HepG2 (cell line): ENCODE data around the gene SDCCAG8. TPM values are rescaled to one million over a fixed set of nuclear protein-coding genes. Genes with fewer than 3 reads are reported as not detected.

Source experiments
- ATAC-seq: fragments of 200-7000 bp; cut with Tn5 transposase; 3 replicates; pipeline ENCODE4 v1.9.1; 2020; ENCODE audit warnings: mild to moderate bottlenecking, moderate library complexity
- BruUV-seq: library from RNA; stranded (reverse); fragments of 400-500 nt; replicated peaks from 2 replicates; lab custom pipeline; 2021; lab: Mats Ljungman, UMichigan
- CTCF ChIA-PET: fragments of 300-600 bp; formaldehyde crosslinking; extraction: SDS; loops from one replicate; lab custom pipeline; 2021; ENCODE audit warnings: low total read pairs, inconsistent platforms, low intra/inter-chr PET ratio; lab: Yijun Ruan, JAX
- POLR2A ChIA-PET: fragments of 350-600 bp; sonication (Branson Sonifier 250); formaldehyde crosslinking; loops from one replicate; lab custom pipeline; 2020; ENCODE audit warnings: antibody characterized with exemption, inconsistent platforms; lab: Yijun Ruan, JAX
- DNase-seq: peaks from one replicate; pipeline ENCODE4 v3.0.0-alpha.2; 2015; ENCODE audit warnings: low spot score
- FAIRE-seq: peaks from 3 replicates; lab custom pipeline; 2011; peaks lifted over from hg19 to GRCh38; lab: Jason Lieb, UNC
- H2AFZ ChIP-seq: one replicate; pipeline ENCODE4 v1.6.1; 2011; ENCODE audit warnings: low read length, inconsistent platforms
- H3K27ac ChIP-seq: fragments of 300-600 bp; 3 replicates; pipeline ENCODE4 v1.8.0; 2011; ENCODE audit warnings: mixed run types, mild to moderate bottlenecking, mixed read lengths, low read length, inconsistent platforms; ENCODE audit not compliant: insufficient read depth; ENCODE audit errors: extremely low read length
- H3K27me3 ChIP-seq, 2 experiments: fragments of 200-600 bp in 1 of 2; 2 replicates in 1 of 2; 3 replicates in 1 of 2; pipeline versions ENCODE4 v1.6.0 to v1.8.0; 2011; ENCODE audit warnings: low read length in 2 of 2, mild to moderate bottlenecking in 2 of 2, moderate library complexity in 2 of 2, inconsistent platforms in 1 of 2; ENCODE audit not compliant: insufficient read depth in 2 of 2, control insufficient read depth in 1 of 2
- H3K36me3 ChIP-seq, 2 experiments: fragments of 200-600 bp in 1 of 2; replicated peaks in 1 of 2; 2 replicates in 1 of 2; 3 replicates in 1 of 2; pipeline versions ENCODE4 v1.5.1 to v1.8.0; 2011; ENCODE audit warnings: low read length in 2 of 2, inconsistent platforms in 1 of 2; ENCODE audit not compliant: insufficient read depth in 2 of 2, control insufficient read depth in 1 of 2
- H3K4me1 ChIP-seq: 2 replicates; pipeline ENCODE4 v1.5.1; 2012; ENCODE audit warnings: low read length, inconsistent platforms; ENCODE audit not compliant: insufficient read depth
- H3K4me2 ChIP-seq: 2 replicates; pipeline ENCODE4 v1.6.0; 2011; ENCODE audit warnings: low read depth, low read length, inconsistent platforms
- H3K4me3 ChIP-seq, 3 experiments: fragments of 200-600 bp in 1 of 3; sonication (generic), shearing (Covaris generic) in 1 of 3; replicated peaks in 1 of 3; 2 replicates each; pipeline ENCODE4 v1.5.1; 2011 to 2016; ENCODE audit warnings: low read length in 3 of 3, inconsistent platforms in 2 of 3, low read depth in 2 of 3, mild to moderate bottlenecking in 2 of 3, control low read depth in 1 of 3, mixed read lengths in 1 of 3; ENCODE audit not compliant: insufficient read depth in 1 of 3
- H3K79me2 ChIP-seq: one replicate; pipeline ENCODE4 v1.6.1; 2011; ENCODE audit warnings: low read length, inconsistent platforms; ENCODE audit not compliant: insufficient read depth
- H3K9ac ChIP-seq: 2 replicates; pipeline ENCODE4 v1.6.0; 2011; ENCODE audit warnings: mild to moderate bottlenecking, low read depth, low read length, inconsistent platforms; ENCODE audit not compliant: insufficient read depth
- H3K9me3 ChIP-seq: 2 replicates; pipeline ENCODE4 v1.5.1; 2012; ENCODE audit warnings: mild to moderate bottlenecking, low read length
- H4K20me1 ChIP-seq: 2 replicates; pipeline ENCODE4 v1.6.0; 2011; ENCODE audit warnings: inconsistent platforms, mild to moderate bottlenecking, low read length, moderate library complexity; ENCODE audit not compliant: insufficient read depth
- ATM ChIP-seq: fragments of 450-650 bp; IDR thresholded peaks from 2 replicates; pipeline ENCODE4 v1.7.1; 2017; ENCODE audit warnings: mild to moderate bottlenecking, borderline replicate concordance
- BCL6 ChIP-seq: IDR thresholded peaks from 2 replicates; pipeline ENCODE4 v1.6.1; 2016; ENCODE audit warnings: missing genetic modification reagents, missing compliant biosample characterization
- BORCS8-MEF2B ChIP-seq: sonication (generic); formaldehyde crosslinking; IDR thresholded peaks from 2 replicates; pipeline ENCODE4 v1.8.0; 2022; ENCODE audit warnings: mild to moderate bottlenecking, missing genetic modification reagents
- CHD2 ChIP-seq: IDR thresholded peaks from 2 replicates; pipeline ENCODE4 v1.6.1; 2011; ENCODE audit warnings: low read depth, low read length, improper control_type of control experiment
- ELF3 ChIP-seq: IDR thresholded peaks from 2 replicates; pipeline ENCODE4 v1.6.1; 2016; ENCODE audit warnings: missing genetic modification reagents, missing compliant biosample characterization
- GABPA ChIP-seq, 2 experiments: IDR thresholded peaks; 2 replicates each; pipeline ENCODE4 v1.6.1; 2011 to 2016; ENCODE audit warnings: low read depth in 2 of 2, low read length in 1 of 2, missing biosample characterization in 1 of 2, missing genetic modification characterization in 1 of 2
- PBX3 ChIP-seq: sonication (generic); formaldehyde crosslinking; IDR thresholded peaks from 2 replicates; pipeline ENCODE4 v1.8.1; 2023; ENCODE audit warnings: missing genetic modification reagents, inconsistent platforms, borderline replicate concordance
- PRDM15 ChIP-seq: sonication (generic); formaldehyde crosslinking; IDR thresholded peaks from 2 replicates; pipeline ENCODE4 v1.4.0; 2020; ENCODE audit warnings: missing genetic modification reagents
- SMARCC2 ChIP-seq: fragments of 450-650 bp; IDR thresholded peaks from 2 replicates; pipeline ENCODE4 v1.6.1; 2017; ENCODE audit warnings: antibody characterized with exemption, mild to moderate bottlenecking
- SRSF9 ChIP-seq: fragments of 200-400 bp; formaldehyde crosslinking; IDR thresholded peaks from 2 replicates; pipeline ENCODE4 v1.6.1; 2018; ENCODE audit warnings: borderline replicate concordance, mild to moderate bottlenecking, low read depth, low read length; ENCODE audit not compliant: insufficient read depth, poor library complexity, severe bottlenecking
- TCF7 ChIP-seq: sonication (generic); IDR thresholded peaks from 2 replicates; pipeline ENCODE4 v1.6.1; 2016; ENCODE audit warnings: antibody characterized with exemption, low read depth
- ZBTB42 ChIP-seq: sonication (generic); formaldehyde crosslinking; IDR thresholded peaks from 2 replicates; pipeline ENCODE4 v1.5.0; 2020; ENCODE audit warnings: mild to moderate bottlenecking, missing genetic modification reagents
- ZNF251 ChIP-seq: sonication (generic); formaldehyde crosslinking; IDR thresholded peaks from 2 replicates; pipeline ENCODE4 v1.9.0; 2021; ENCODE audit warnings: mild to moderate bottlenecking, missing genetic modification reagents
- ZNF263 ChIP-seq: sonication (generic); formaldehyde crosslinking; IDR thresholded peaks from 2 replicates; pipeline ENCODE4 v1.4.0; 2020; ENCODE audit warnings: missing genetic modification reagents
- ZNF281 ChIP-seq: sonication (generic); formaldehyde crosslinking; IDR thresholded peaks from 2 replicates; pipeline ENCODE4 v1.4.0; 2020; ENCODE audit warnings: missing genetic modification reagents, borderline replicate concordance
- ZNF337 ChIP-seq: sonication (generic); formaldehyde crosslinking; IDR thresholded peaks from 2 replicates; pipeline ENCODE4 v1.5.1; 2020; ENCODE audit warnings: missing genetic modification reagents, low read depth, mild to moderate bottlenecking, borderline replicate concordance
- ZNF720 ChIP-seq: sonication (generic); formaldehyde crosslinking; IDR thresholded peaks from 2 replicates; pipeline ENCODE4 v1.4.0; 2020; ENCODE audit warnings: missing genetic modification reagents
- WGBS: methylation state at CpG from one replicate; pipeline ENCODE4 v1.1.6; 2017; ENCODE audit warnings: low lambda C conversion rate; 5-methylcytosine and 5-hydroxymethylcytosine counted together
- in situ Hi-C: cut with HindIII; loops from 2 replicates; pipeline ENCODE4 v1.10.0; 2017; ENCODE audit warnings: low pct_unique_long_range_greater_than_20kb; ENCODE audit not compliant: extremely low pct_ligation_motif_present
- intact Hi-C: fragments of 100-400 bp; cut with micrococcal nuclease; formaldehyde crosslinking; loops from one replicate; pipeline ENCODE4 v1.10.0; 2022; ENCODE audit not compliant: unreplicated experiment
- polyA plus RNA-seq, 8 experiments: library from polyadenylated mRNA; depleted of rRNA in 3 of 8; stranded (reverse) in 7 of 8; unstranded in 1 of 8; fragments of >200 nt; fragmentation: Illumina TruSeq in 4 of 8; extraction: Trizol in 4 of 8; gene quantifications; 2 replicates each; pipeline versions ENCODE4 v1.2.1 to v1.2.3, GENCODE V29; 2011 to 2016; ENCODE audit warnings: low read depth in 4 of 8, missing spikeins in 1 of 8, mixed read lengths in 1 of 8; ENCODE audit not compliant: insufficient read depth in 1 of 8
- total RNA-seq, 5 experiments: library from RNA; depleted of rRNA; stranded (reverse); fragments of >200 nt; fragmentation: Illumina TruSeq; extraction: Trizol; gene quantifications; 2 replicates each; pipeline ENCODE4 v1.2.3, GENCODE V29; 2016; ENCODE audit warnings: low read depth in 1 of 5

Gene SDCCAG8
- total and polyA plus RNA-seq, 2 of the 13 experiments (the other 11 are each of a cell fraction or from before 2014, with no cell fraction given): 9.5 to 13.4 TPM

- no peak for TF ChIP-seq PBX3 (CRISPR knock-in tag)
Observed at GRCh38 chr1:243375596-243375995, 119.8 kb downstream of the SDCCAG8 start (continued).

GRCh38 chr1:243378669-243379068, 122.8 kb downstream of the SDCCAG8 start:
- ATAC-seq: no peak
- CTCF ChIA-PET: no interaction called here
- H3K4me3 ChIP-seq: no peak overlapping the region
- TF ChIP-seq ATM (no peak), BCL6 (CRISPR knock-in tag) (no peak), SMARCC2 (no peak), ZNF251 (CRISPR knock-in tag) (no peak), ZNF337 (CRISPR knock-in tag) (no peak), SRSF9 (no peak), PRDM15 (CRISPR knock-in tag) (no peak), ZBTB42 (CRISPR knock-in tag) (no peak), ZNF720 (CRISPR knock-in tag) (no peak), ELF3 (CRISPR knock-in tag) (no peak), CHD2 (no peak), TCF7 (no peak), ZNF281 (no peak), GABPA (IDR thresholded peaks at IDR 0.05; ENCODE audit: low read depth, low read length) (no peak), GABPA (CRISPR knock-in tag; IDR thresholded peaks at IDR 0.05; ENCODE audit: low read depth) (no peak), ZNF263 (CRISPR knock-in tag) (no peak), BORCS8-MEF2B (no peak)

More at GRCh38 chr1:243378669-243379068, 122.8 kb downstream of the SDCCAG8 start:
- no peaks in the 10 kb centered on the region for H3K79me2 ChIP-seq
- POLR2A ChIA-PET: no interaction called here
- BruUV-seq: no TSS peak
- H3K9ac ChIP-seq: no peak overlapping the region
- intact Hi-C loops (no loop called here), in situ Hi-C loops (no loop called here)
- no peak overlapping the region for H3K27ac ChIP-seq
- DNase-seq (no peak), FAIRE-seq (no peak)
- no peak overlapping the region for H2AFZ ChIP-seq
- peaks cover 9% of the 10 kb centered on the region for H3K9me3 ChIP-seq
- H3K4me1 ChIP-seq: no peaks in the 10 kb centered on the region
- H3K36me3 ChIP-seq: no peaks in the 10 kb centered on the region; a peak in 1 of 5 replicates
- H4K20me1 ChIP-seq: no peaks in the 10 kb centered on the region
- WGBS: 94% methylated on average over 3 of the region's 3 CpGs
- no peak overlapping the region for H3K4me2 ChIP-seq
- H3K27me3 ChIP-seq: no peaks in the 10 kb centered on the region
